ENCODE results near the gene RGS6.

RGS6 gene

GRCh38 chr14:72165229-72165698 is 233.0 kb downstream of the RGS6 start:
- Histone ChIP-seq H3K9ac (ENCODE audit: low read length in 5 of 5) (no peak overlapping the region), H3K27ac (ENCODE audit: low read depth, low read length) (no peak overlapping the region), H3K36me3 (ENCODE audit: control insufficient read depth in 5 of 5, insufficient read depth in 5 of 5, low read length in 5 of 5) (no peaks in the 10 kb centered on the region), H3K4me3 (ENCODE audit: low read depth in 1 of 5, low read length in 5 of 5) (no peak overlapping the region), H3K27me3 (ENCODE audit: control insufficient read depth in 5 of 5, insufficient read depth in 4 of 5, low read length in 5 of 5) (no peaks in the 10 kb centered on the region), H3K9me3 (ENCODE audit: control insufficient read depth in 5 of 5, low read length in 5 of 5) (no peaks in the 10 kb centered on the region), H3K4me1 (ENCODE audit: control insufficient read depth in 5 of 5, insufficient read depth in 5 of 5, low read length in 5 of 5) (peaks cover 0 to 3% (median 0%) of the 10 kb centered on the region in 5 donors)

- peaks cover 0 to 5% (median 0%) of the 10 kb centered on the region in 5 donors for H3K4me1 ChIP-seq (ENCODE audit: control insufficient read depth in 5 of 5, insufficient read depth in 5 of 5, low read length in 5 of 5)
- H3K27me3 ChIP-seq (ENCODE audit: control insufficient read depth in 5 of 5, insufficient read depth in 4 of 5, low read length in 5 of 5): no peaks in the 10 kb centered on the region
- H3K4me3 ChIP-seq (ENCODE audit: low read depth in 1 of 5, low read length in 5 of 5): no peak overlapping the region
- H3K9me3 ChIP-seq (ENCODE audit: control insufficient read depth in 5 of 5, low read length in 5 of 5): no peaks in the 10 kb centered on the region
- H3K9ac ChIP-seq (ENCODE audit: low read length in 5 of 5): no peak overlapping the region
- no peaks in the 10 kb centered on the region for H3K36me3 ChIP-seq (ENCODE audit: control insufficient read depth in 5 of 5, insufficient read depth in 5 of 5, low read length in 5 of 5)
- H3K27ac ChIP-seq (ENCODE audit: low read depth, low read length): no peak overlapping the region
Observed at GRCh38 chr14:72169521-72169920, 237.3 kb downstream of the RGS6 start.

GRCh38 chr14:72172049-72172448 is 239.8 kb downstream of the RGS6 start:
- H3K27me3 ChIP-seq (ENCODE audit: control insufficient read depth in 5 of 5, insufficient read depth in 4 of 5, low read length in 5 of 5): no peaks in the 10 kb centered on the region
- no peak overlapping the region for H3K9ac ChIP-seq (ENCODE audit: low read length in 5 of 5)
- peaks cover 0 to 12% (median under 1%) of the 10 kb centered on the region in 5 donors for H3K4me1 ChIP-seq (ENCODE audit: control insufficient read depth in 5 of 5, insufficient read depth in 5 of 5, low read length in 5 of 5)
- no peak overlapping the region for H3K27ac ChIP-seq (ENCODE audit: low read depth, low read length)
- H3K36me3 ChIP-seq (ENCODE audit: control insufficient read depth in 5 of 5, insufficient read depth in 5 of 5, low read length in 5 of 5): no peaks in the 10 kb centered on the region
- no peak overlapping the region for H3K4me3 ChIP-seq (ENCODE audit: low read depth in 1 of 5, low read length in 5 of 5)
- H3K9me3 ChIP-seq (ENCODE audit: control insufficient read depth in 5 of 5, low read length in 5 of 5): no peaks in the 10 kb centered on the region

- Histone ChIP-seq H3K9ac (ENCODE audit: low read length in 5 of 5) (no peak overlapping the region), H3K4me1 (ENCODE audit: control insufficient read depth in 5 of 5, insufficient read depth in 5 of 5, low read length in 5 of 5) (peaks cover 0 to 18% (median 4%) of the 10 kb centered on the region in 5 donors), H3K4me3 (ENCODE audit: low read depth in 1 of 5, low read length in 5 of 5) (no peak overlapping the region), H3K27ac (ENCODE audit: low read depth, low read length) (no peak overlapping the region), H3K36me3 (ENCODE audit: control insufficient read depth in 5 of 5, insufficient read depth in 5 of 5, low read length in 5 of 5) (no peaks in the 10 kb centered on the region), H3K9me3 (ENCODE audit: control insufficient read depth in 5 of 5, low read length in 5 of 5) (no peaks in the 10 kb centered on the region), H3K27me3 (ENCODE audit: control insufficient read depth in 5 of 5, insufficient read depth in 4 of 5, low read length in 5 of 5) (no peaks in the 10 kb centered on the region)
Observed at GRCh38 chr14:72172597-72172996, 240.4 kb downstream of the RGS6 start.

DNA sequence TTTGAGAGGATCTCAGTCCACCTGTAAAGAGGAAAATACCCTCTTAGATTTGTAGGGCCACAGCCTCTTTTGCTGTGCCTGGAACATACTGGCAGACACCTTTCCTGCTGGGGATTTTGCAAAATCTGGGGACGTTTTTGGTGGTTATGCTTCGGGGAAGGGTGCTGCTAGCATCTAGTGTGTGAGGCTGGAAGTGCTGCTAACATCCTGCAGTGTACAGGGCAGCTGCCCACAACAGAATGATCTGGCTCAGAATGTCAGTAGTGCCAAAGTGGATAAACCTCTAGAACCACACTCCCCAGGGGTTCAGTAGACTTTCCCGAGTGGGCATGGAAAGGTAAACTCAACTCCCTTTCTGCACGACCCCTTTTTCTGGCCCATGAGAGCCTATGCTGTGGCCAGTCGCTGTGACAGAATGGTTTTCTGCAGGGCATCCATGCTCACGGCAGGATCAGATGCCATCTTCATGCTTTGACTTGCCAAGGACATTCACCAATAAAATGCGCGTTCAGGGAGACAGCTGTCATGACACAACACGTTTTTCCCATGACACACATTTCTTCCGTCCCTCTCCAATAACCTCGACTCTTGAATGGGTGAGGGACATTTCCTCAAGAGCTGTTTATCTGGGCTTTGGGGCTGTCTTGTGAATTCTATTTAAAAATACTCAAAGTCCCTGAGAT is 240.9 kb downstream of the RGS6 start:
- no peaks in the 10 kb centered on the region for H3K9me3 ChIP-seq (ENCODE audit: control insufficient read depth in 5 of 5, low read length in 5 of 5)
- H3K4me1 ChIP-seq (ENCODE audit: control insufficient read depth in 5 of 5, insufficient read depth in 5 of 5, low read length in 5 of 5): peaks cover 0 to 24% (median 6%) of the 10 kb centered on the region in 5 donors
- H3K4me3 ChIP-seq (ENCODE audit: low read depth in 1 of 5, low read length in 5 of 5): no peak overlapping the region
- no peak overlapping the region for H3K9ac ChIP-seq (ENCODE audit: low read length in 5 of 5)
- no peaks in the 10 kb centered on the region for H3K27me3 ChIP-seq (ENCODE audit: control insufficient read depth in 5 of 5, insufficient read depth in 4 of 5, low read length in 5 of 5)
- no peak overlapping the region for H3K27ac ChIP-seq (ENCODE audit: low read depth, low read length)
- no peaks in the 10 kb centered on the region for H3K36me3 ChIP-seq (ENCODE audit: control insufficient read depth in 5 of 5, insufficient read depth in 5 of 5, low read length in 5 of 5)

DNA sequence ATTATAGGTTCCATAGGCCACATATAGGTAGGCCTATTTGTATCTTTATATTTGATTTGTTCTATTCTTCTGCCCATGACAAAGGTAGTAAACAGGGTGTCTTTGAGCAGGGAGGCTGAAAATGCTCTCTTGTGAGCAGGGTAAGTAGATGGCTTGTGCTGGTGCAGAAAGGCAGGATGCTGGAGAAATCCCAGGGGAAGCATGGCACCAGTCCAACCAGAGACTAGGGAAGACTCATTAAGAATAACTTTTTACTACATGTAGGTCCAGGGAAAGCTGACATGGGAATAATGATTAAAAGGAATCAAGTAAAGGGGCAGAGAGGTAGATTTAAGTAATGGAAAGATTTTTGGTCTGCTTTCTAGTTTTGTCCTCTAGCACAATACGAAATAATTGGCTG is 245.0 kb downstream of the RGS6 start:
- H3K4me1 ChIP-seq (ENCODE audit: control insufficient read depth in 5 of 5, insufficient read depth in 5 of 5, low read length in 5 of 5): peaks cover under 1 to 22% (median 14%) of the 10 kb centered on the region in 5 donors
- H3K4me3 ChIP-seq (ENCODE audit: low read depth in 1 of 5, low read length in 5 of 5): no peak overlapping the region
- no peaks in the 10 kb centered on the region for H3K36me3 ChIP-seq (ENCODE audit: control insufficient read depth in 5 of 5, insufficient read depth in 5 of 5, low read length in 5 of 5)
- no peaks in the 10 kb centered on the region for H3K27me3 ChIP-seq (ENCODE audit: control insufficient read depth in 5 of 5, insufficient read depth in 4 of 5, low read length in 5 of 5)
- H3K9me3 ChIP-seq (ENCODE audit: control insufficient read depth in 5 of 5, low read length in 5 of 5): peaks cover 0 to 3% (median 0%) of the 10 kb centered on the region in 5 donors
- H3K9ac ChIP-seq (ENCODE audit: low read length in 5 of 5): no peak overlapping the region
- H3K27ac ChIP-seq (ENCODE audit: low read depth, low read length): no peak overlapping the region

- H3K4me1 ChIP-seq (ENCODE audit: control insufficient read depth in 5 of 5, insufficient read depth in 5 of 5, low read length in 5 of 5): peaks cover 6 to 31% (median 23%) of the 10 kb centered on the region in 5 donors
- no peak overlapping the region for H3K27ac ChIP-seq (ENCODE audit: low read depth, low read length)
- no peak overlapping the region for H3K4me3 ChIP-seq (ENCODE audit: low read depth in 1 of 5, low read length in 5 of 5)
- H3K36me3 ChIP-seq (ENCODE audit: control insufficient read depth in 5 of 5, insufficient read depth in 5 of 5, low read length in 5 of 5): no peaks in the 10 kb centered on the region
- H3K27me3 ChIP-seq (ENCODE audit: control insufficient read depth in 5 of 5, insufficient read depth in 4 of 5, low read length in 5 of 5): no peaks in the 10 kb centered on the region
- H3K9ac ChIP-seq (ENCODE audit: low read length in 5 of 5): no peak overlapping the region
- H3K9me3 ChIP-seq (ENCODE audit: control insufficient read depth in 5 of 5, low read length in 5 of 5): peaks cover 0 to 3% (median 0%) of the 10 kb centered on the region in 5 donors
Observed at GRCh38 chr14:72178517-72178916, 246.3 kb downstream of the RGS6 start.

DNA sequence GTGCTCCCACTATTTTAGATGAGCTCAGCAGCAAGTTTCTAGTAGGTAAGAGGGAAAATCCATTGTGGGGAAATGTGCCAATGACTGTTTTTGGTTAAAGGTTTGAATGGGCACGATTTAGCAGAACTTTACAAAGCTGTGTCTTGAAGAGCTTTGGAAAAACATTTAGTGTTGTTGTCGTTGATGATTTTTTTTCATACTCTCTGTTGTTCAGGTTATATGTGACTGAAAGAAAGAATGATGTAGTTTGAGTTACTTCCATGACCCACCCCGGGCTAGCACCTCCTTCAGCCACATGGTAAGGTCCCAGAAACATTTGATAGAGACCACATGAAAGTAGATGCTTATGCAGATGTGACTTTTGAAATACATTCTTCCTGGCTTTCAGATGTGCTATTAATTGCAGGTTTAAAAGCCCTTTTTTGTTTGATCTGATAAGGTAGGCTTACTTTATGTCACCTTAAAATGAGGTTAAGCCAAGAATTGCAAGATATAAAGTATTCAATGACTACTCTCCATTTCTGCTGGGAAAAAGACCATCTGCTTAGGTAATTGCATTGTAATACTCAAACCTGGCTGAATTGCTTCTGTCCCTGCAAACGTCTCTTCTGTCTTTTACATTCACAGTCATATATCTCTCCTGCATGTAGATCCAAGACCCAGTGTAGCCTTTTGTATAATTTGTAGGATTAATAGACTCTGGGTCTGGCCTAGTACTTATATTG is 250.6 kb downstream of the RGS6 start:
- H3K4me1 ChIP-seq (ENCODE audit: control insufficient read depth in 5 of 5, insufficient read depth in 5 of 5, low read length in 5 of 5): peaks cover 12 to 41% (median 35%) of the 10 kb centered on the region in 5 donors
- H3K4me3 ChIP-seq (ENCODE audit: low read depth in 1 of 5, low read length in 5 of 5): no peak overlapping the region
- H3K9me3 ChIP-seq (ENCODE audit: control insufficient read depth in 5 of 5, low read length in 5 of 5): peaks cover 0 to 3% (median 0%) of the 10 kb centered on the region in 5 donors
- H3K9ac ChIP-seq (ENCODE audit: low read length in 5 of 5): peak overlapping the region in 1 of 5 donors; percentile 44
- H3K27me3 ChIP-seq (ENCODE audit: control insufficient read depth in 5 of 5, insufficient read depth in 4 of 5, low read length in 5 of 5): no peaks in the 10 kb centered on the region
- H3K27ac ChIP-seq (ENCODE audit: low read depth, low read length): no peak overlapping the region
- H3K36me3 ChIP-seq (ENCODE audit: control insufficient read depth in 5 of 5, insufficient read depth in 5 of 5, low read length in 5 of 5): no peaks in the 10 kb centered on the region

DNA sequence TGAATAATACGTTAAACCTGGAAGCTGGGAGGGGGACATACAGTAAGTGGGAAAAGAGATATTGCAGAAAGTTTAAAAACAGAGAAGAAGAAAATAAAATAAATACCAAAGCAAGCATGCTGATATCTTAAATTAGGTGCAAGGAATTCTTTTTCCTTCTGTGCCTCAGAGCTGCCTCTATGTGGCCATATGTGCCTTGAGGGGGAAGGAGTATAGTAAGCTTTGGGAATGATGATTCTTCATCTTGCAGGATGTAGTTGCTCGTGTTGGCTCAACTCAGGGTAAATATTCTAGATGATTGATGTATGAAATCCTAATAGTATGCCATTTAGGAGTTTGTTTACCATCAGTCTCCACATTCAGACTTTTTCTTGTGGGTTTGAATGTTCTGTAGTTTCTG is 251.4 kb downstream of the RGS6 start:
- H3K27ac ChIP-seq (ENCODE audit: low read depth, low read length): no peak overlapping the region
- no peak overlapping the region for H3K9ac ChIP-seq (ENCODE audit: low read length in 5 of 5)
- no peaks in the 10 kb centered on the region for H3K36me3 ChIP-seq (ENCODE audit: control insufficient read depth in 5 of 5, insufficient read depth in 5 of 5, low read length in 5 of 5)
- no peaks in the 10 kb centered on the region for H3K27me3 ChIP-seq (ENCODE audit: control insufficient read depth in 5 of 5, insufficient read depth in 4 of 5, low read length in 5 of 5)
- peaks cover 10 to 38% (median 31%) of the 10 kb centered on the region in 5 donors for H3K4me1 ChIP-seq (ENCODE audit: control insufficient read depth in 5 of 5, insufficient read depth in 5 of 5, low read length in 5 of 5)
- H3K4me3 ChIP-seq (ENCODE audit: low read depth in 1 of 5, low read length in 5 of 5): no peak overlapping the region
- peaks cover 0 to 3% (median 0%) of the 10 kb centered on the region in 5 donors for H3K9me3 ChIP-seq (ENCODE audit: control insufficient read depth in 5 of 5, low read length in 5 of 5)

GRCh38 chr14:72186523-72186922 is 254.3 kb downstream of the RGS6 start:
- Histone ChIP-seq H3K9me3 (ENCODE audit: control insufficient read depth in 5 of 5, low read length in 5 of 5) (no peaks in the 10 kb centered on the region), H3K9ac (ENCODE audit: low read length in 5 of 5) (no peak overlapping the region), H3K27ac (ENCODE audit: low read depth, low read length) (peak overlapping the region; percentile 51), H3K4me1 (ENCODE audit: control insufficient read depth in 5 of 5, insufficient read depth in 5 of 5, low read length in 5 of 5) (peaks cover 10 to 40% (median 31%) of the 10 kb centered on the region in 5 donors), H3K4me3 (ENCODE audit: low read depth in 1 of 5, low read length in 5 of 5) (peak overlapping the region in 1 of 5 donors; percentile 19), H3K27me3 (ENCODE audit: control insufficient read depth in 5 of 5, insufficient read depth in 4 of 5, low read length in 5 of 5) (no peaks in the 10 kb centered on the region), H3K36me3 (ENCODE audit: control insufficient read depth in 5 of 5, insufficient read depth in 5 of 5, low read length in 5 of 5) (no peaks in the 10 kb centered on the region)

Measured in subcutaneous abdominal adipose tissue (tissue), 5 donors.